ENCODE measurements around the gene MBOAT7.
A peak's percentile ranks its signal among the peaks of the same experiment; 100 is the strongest.
"Not testable (repeated sequence)": the region's sequence is repeated elsewhere in the genome, so short reads cannot be mapped to it uniquely, and the experiment has no call there.

The MBOAT7 gene

GRCh38 chr19:54189145-54189734, at the start of gene MBOAT7:
Gene MBOAT7, minus strand, starts transcription at chr19:54189580. Its CDS starts 1,072 bp downstream, at chr19:54188508.
- DNase-seq (ENCODE audit: low read depth) = no peak

GRCh38 chr19:54233941-54234340, 44.6 kb upstream of the MBOAT7 start:
- no peak for DNase-seq (ENCODE audit: low read depth)

GRCh38 chr19:54231077-54231931, 41.9 kb upstream of the MBOAT7 start:
- peak; percentile 74 for DNase-seq (ENCODE audit: low read depth)

- no peak for DNase-seq (ENCODE audit: low read depth)
Measured at GRCh38 chr19:54230031-54230430, 40.7 kb upstream of the MBOAT7 start.

- no peak for DNase-seq (ENCODE audit: low read depth)
Measured at GRCh38 chr19:54229146-54229545, 39.8 kb upstream of the MBOAT7 start.

GRCh38 chr19:54224619-54225018, 35.2 kb upstream of the MBOAT7 start:
- not testable (repeated sequence) for DNase-seq (ENCODE audit: low read depth)

- not testable (repeated sequence) for DNase-seq (ENCODE audit: low read depth)
Measured at GRCh38 chr19:54223937-54224281, 34.5 kb upstream of the MBOAT7 start.

GRCh38 chr19:54223277-54223936, 34.0 kb upstream of the MBOAT7 start:
- DNase-seq (ENCODE audit: low read depth) = not testable (repeated sequence)

GRCh38 chr19:54222474-54223276, 33.3 kb upstream of the MBOAT7 start, which contains the start of gene LILRB3:
Gene LILRB3, minus strand, starts transcription at chr19:54223007. Its CDS starts 31 bp downstream, at chr19:54222976.
- DNase-seq (ENCODE audit: low read depth) = not testable (repeated sequence)

GRCh38 chr19:54221947-54222346, 32.6 kb upstream of the MBOAT7 start:
- not testable (repeated sequence) for DNase-seq (ENCODE audit: low read depth)

GRCh38 chr19:54219702-54220101, 30.3 kb upstream of the MBOAT7 start:
- DNase-seq (ENCODE audit: low read depth) = not testable (repeated sequence)

GRCh38 chr19:54218960-54219661, 29.7 kb upstream of the MBOAT7 start:
- DNase-seq (ENCODE audit: low read depth) = no peak

- no peak for DNase-seq (ENCODE audit: low read depth)
Measured at GRCh38 chr19:54218259-54218658, 28.9 kb upstream of the MBOAT7 start.

- not testable (repeated sequence) for DNase-seq (ENCODE audit: low read depth)
Measured at GRCh38 chr19:54217517-54218247, 28.3 kb upstream of the MBOAT7 start.

- DNase-seq (ENCODE audit: low read depth) = no peak
Measured at GRCh38 chr19:54216869-54217268, 27.5 kb upstream of the MBOAT7 start.

- DNase-seq (ENCODE audit: low read depth) = not testable (repeated sequence)
Measured at GRCh38 chr19:54214734-54215133, 25.4 kb upstream of the MBOAT7 start.

- not testable (repeated sequence) for DNase-seq (ENCODE audit: low read depth)
Measured at GRCh38 chr19:54214217-54214616, 24.8 kb upstream of the MBOAT7 start.

GRCh38 chr19:54211235-54211634, 21.9 kb upstream of the MBOAT7 start:
- no peak for DNase-seq (ENCODE audit: low read depth)

- DNase-seq (ENCODE audit: low read depth) = no peak
Measured at GRCh38 chr19:54209811-54210494, 20.6 kb upstream of the MBOAT7 start.
